ENCODE data around the gene SETD9. TPM values are rescaled to one million over a fixed set of nuclear protein-coding genes. Genes with fewer than 3 reads are reported as not detected.

The SETD9 gene
- total RNA-seq, 1 donor from 2014 or later = 39.3 TPM

GRCh38 chr5:56918054-56918453, 8.7 kb downstream of the SETD9 start:
- Histone ChIP-seq H3K4me3 (no peak overlapping the region), H3K4me2 (no peak overlapping the region), H3K9me3 (ENCODE audit: low read depth) (no peaks in the 10 kb centered on the region), H3K9ac (no peak overlapping the region), H3F3A (ENCODE audit: low read depth) (peaks cover 17% of the 10 kb centered on the region), H3K79me2 (ENCODE audit: low read depth) (peaks cover 23% of the 10 kb centered on the region), H3K4me1 (no peaks in the 10 kb centered on the region), H4K20me1 (ENCODE audit: low read depth) (no peaks in the 10 kb centered on the region), H2AFZ (replicated peaks) (no peak overlapping the region), H3K27me3 (no peaks in the 10 kb centered on the region), H3K36me3 (peaks cover 22% of the 10 kb centered on the region), H3K27ac (peak overlapping the region; percentile 47)
- no peak for TF ChIP-seq EZH2phosphoT487 (IDR thresholded peaks at IDR 0.05)
- TF ChIP-seq EZH2 (IDR thresholded peaks at IDR 0.05) = no peak
- TF ChIP-seq, protein P1, sequence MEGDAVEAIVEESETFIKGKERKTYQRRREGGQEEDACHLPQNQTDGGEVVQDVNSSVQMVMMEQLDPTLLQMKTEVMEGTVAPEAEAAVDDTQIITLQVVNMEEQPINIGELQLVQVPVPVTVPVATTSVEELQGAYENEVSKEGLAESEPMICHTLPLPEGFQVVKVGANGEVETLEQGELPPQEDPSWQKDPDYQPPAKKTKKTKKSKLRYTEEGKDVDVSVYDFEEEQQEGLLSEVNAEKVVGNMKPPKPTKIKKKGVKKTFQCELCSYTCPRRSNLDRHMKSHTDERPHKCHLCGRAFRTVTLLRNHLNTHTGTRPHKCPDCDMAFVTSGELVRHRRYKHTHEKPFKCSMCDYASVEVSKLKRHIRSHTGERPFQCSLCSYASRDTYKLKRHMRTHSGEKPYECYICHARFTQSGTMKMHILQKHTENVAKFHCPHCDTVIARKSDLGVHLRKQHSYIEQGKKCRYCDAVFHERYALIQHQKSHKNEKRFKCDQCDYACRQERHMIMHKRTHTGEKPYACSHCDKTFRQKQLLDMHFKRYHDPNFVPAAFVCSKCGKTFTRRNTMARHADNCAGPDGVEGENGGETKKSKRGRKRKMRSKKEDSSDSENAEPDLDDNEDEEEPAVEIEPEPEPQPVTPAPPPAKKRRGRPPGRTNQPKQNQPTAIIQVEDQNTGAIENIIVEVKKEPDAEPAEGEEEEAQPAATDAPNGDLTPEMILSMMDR (IDR thresholded peaks at IDR 0.05) = no peak
- no peaks in the 10 kb centered on the region for H3K4me1 Mint-ChIP-seq
- no peaks in the 10 kb centered on the region for H3K27me3 Mint-ChIP-seq (ENCODE audit: insufficient read depth, low read depth)
- no peak for DNase-seq (ENCODE audit: low spot score)
- H3K9me3 Mint-ChIP-seq = no peaks in the 10 kb centered on the region
- H3K4me3 Mint-ChIP-seq = no peak overlapping the region
- H3K27ac Mint-ChIP-seq = no peak overlapping the region
- peaks cover 15% of the 10 kb centered on the region for H3K36me3 Mint-ChIP-seq

DNA sequence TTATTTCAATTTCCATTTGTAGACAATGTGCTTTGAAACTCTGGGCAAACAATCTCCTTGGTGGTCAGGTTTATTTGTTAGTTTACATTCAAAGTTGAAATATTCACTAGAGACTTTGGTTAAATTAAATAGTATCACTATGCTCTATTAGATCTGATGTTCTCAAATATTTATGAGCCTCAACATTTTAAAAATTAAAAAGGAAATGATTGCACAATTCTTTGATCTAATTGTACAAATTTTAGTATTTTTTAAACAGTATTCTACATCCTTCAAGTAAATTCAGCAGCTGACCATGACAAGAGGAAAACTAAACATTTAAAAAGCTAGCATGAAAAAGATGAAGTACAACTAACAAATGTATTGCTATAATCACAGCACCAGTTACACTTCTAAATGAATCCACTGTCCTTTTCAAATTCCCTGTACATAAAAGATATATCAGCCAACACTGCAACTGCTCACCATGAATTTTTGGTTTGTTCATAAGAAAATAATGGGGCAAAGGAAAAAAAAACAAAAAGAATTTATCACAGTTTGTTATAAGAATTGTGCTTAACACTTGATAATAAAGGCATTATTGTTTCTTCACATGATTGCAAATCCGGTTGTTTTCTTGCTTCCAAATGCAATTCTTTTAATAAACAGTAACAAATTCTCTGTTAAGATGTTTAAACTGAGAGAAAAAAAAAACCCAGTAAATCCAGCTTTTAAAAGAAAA, 10.7 kb downstream of the SETD9 start:
- H3K27me3 Mint-ChIP-seq (ENCODE audit: insufficient read depth, low read depth) = no peaks in the 10 kb centered on the region
- Histone ChIP-seq H3K4me1 (no peaks in the 10 kb centered on the region), H3K9me3 (ENCODE audit: low read depth) (no peaks in the 10 kb centered on the region), H3K79me2 (ENCODE audit: low read depth) (peaks cover 34% of the 10 kb centered on the region), H2AFZ (replicated peaks) (no peak overlapping the region), H3K4me2 (no peak overlapping the region), H3K36me3 (peaks cover 41% of the 10 kb centered on the region), H3K27me3 (no peaks in the 10 kb centered on the region), H3K4me3 (no peak overlapping the region), H3F3A (ENCODE audit: low read depth) (peaks cover 17% of the 10 kb centered on the region), H4K20me1 (ENCODE audit: low read depth) (no peaks in the 10 kb centered on the region), H3K9ac (no peak overlapping the region), H3K27ac (no peak overlapping the region)
- TF ChIP-seq, protein P1 (IDR thresholded peaks at IDR 0.05) = no peak
- no peak for TF ChIP-seq EZH2 (IDR thresholded peaks at IDR 0.05)
- TF ChIP-seq EZH2phosphoT487 (IDR thresholded peaks at IDR 0.05) = no peak
- H3K4me1 Mint-ChIP-seq = no peaks in the 10 kb centered on the region
- H3K27ac Mint-ChIP-seq = no peak overlapping the region
- no peak for DNase-seq (ENCODE audit: low spot score)
- H3K9me3 Mint-ChIP-seq = no peaks in the 10 kb centered on the region
- peaks cover 29% of the 10 kb centered on the region for H3K36me3 Mint-ChIP-seq
- H3K4me3 Mint-ChIP-seq = no peak overlapping the region

GRCh38 chr5:56922922-56923321, 13.5 kb downstream of the SETD9 start:
- Histone ChIP-seq H3K36me3 (peaks cover 55% of the 10 kb centered on the region), H3K79me2 (ENCODE audit: low read depth) (peaks cover 43% of the 10 kb centered on the region), H3K4me3 (no peak overlapping the region), H3K9ac (no peak overlapping the region), H3K4me2 (no peak overlapping the region), H4K20me1 (ENCODE audit: low read depth) (no peaks in the 10 kb centered on the region), H3F3A (ENCODE audit: low read depth) (peaks cover 10% of the 10 kb centered on the region), H3K4me1 (no peaks in the 10 kb centered on the region), H2AFZ (replicated peaks) (no peak overlapping the region), H3K9me3 (ENCODE audit: low read depth) (no peaks in the 10 kb centered on the region), H3K27ac (no peak overlapping the region), H3K27me3 (no peaks in the 10 kb centered on the region)
- Mint-ChIP-seq H3K27me3 (ENCODE audit: insufficient read depth, low read depth) (no peaks in the 10 kb centered on the region), H3K9me3 (no peaks in the 10 kb centered on the region), H3K36me3 (peaks cover 49% of the 10 kb centered on the region), H3K27ac (no peak overlapping the region), H3K4me1 (no peaks in the 10 kb centered on the region), H3K4me3 (no peak overlapping the region)
- TF ChIP-seq EZH2phosphoT487 (IDR thresholded peaks at IDR 0.05) (no peak), EZH2 (IDR thresholded peaks at IDR 0.05) (no peak)
- DNase-seq (ENCODE audit: low spot score) = no peak

- Histone ChIP-seq H3K4me3 (no peak overlapping the region), H3K36me3 (peaks cover 55% of the 10 kb centered on the region), H3K4me1 (no peaks in the 10 kb centered on the region), H3F3A (ENCODE audit: low read depth) (peaks cover 2% of the 10 kb centered on the region), H3K4me2 (no peak overlapping the region), H2AFZ (replicated peaks) (no peak overlapping the region), H3K27me3 (no peaks in the 10 kb centered on the region), H3K9ac (no peak overlapping the region), H3K9me3 (ENCODE audit: low read depth) (no peaks in the 10 kb centered on the region), H4K20me1 (ENCODE audit: low read depth) (peaks cover 8% of the 10 kb centered on the region), H3K79me2 (ENCODE audit: low read depth) (no peaks in the 10 kb centered on the region), H3K27ac (no peak overlapping the region)
- Mint-ChIP-seq H3K27me3 (ENCODE audit: insufficient read depth, low read depth) (no peaks in the 10 kb centered on the region), H3K36me3 (peaks cover 30% of the 10 kb centered on the region), H3K4me3 (no peak overlapping the region), H3K27ac (no peak overlapping the region), H3K4me1 (no peaks in the 10 kb centered on the region), H3K9me3 (no peaks in the 10 kb centered on the region)
- TF ChIP-seq EZH2 (IDR thresholded peaks at IDR 0.05) = no peak
- TF ChIP-seq, protein P1 (IDR thresholded peaks at IDR 0.05) = no peak
- no peak for TF ChIP-seq EZH2phosphoT487 (IDR thresholded peaks at IDR 0.05)
- DNase-seq (ENCODE audit: low spot score) = no peak
These were observed 24.9 kb downstream of the SETD9 start for GRCh38 chr5:56934325-56934724.
